CD4-positive, alpha-beta T cell (primary cell): ENCODE results near the gene FASTKD3. TPM values are rescaled to one million over a fixed set of nuclear protein-coding genes. Genes with fewer than 3 reads are reported as not detected.

ENCODE experiments used
- ATAC-seq: fragments of 200-7000 bp; cut with Tn5 transposase; one replicate; pipeline ENCODE4 v1.10.0; 2022; ENCODE audit warnings: mild to moderate bottlenecking; ENCODE audit not compliant: poor library complexity
- CTCF ChIA-PET: fragments of 350-600 bp; sonication (Branson Sonifier 250); formaldehyde crosslinking; loops from one replicate; lab custom pipeline; 2021; ENCODE audit warnings: antibody characterized with exemption, inconsistent platforms; lab: Charles Lee
- POLR2A ChIA-PET: fragments of 350-600 bp; sonication (Branson Sonifier 250); formaldehyde crosslinking; loops from one replicate; lab custom pipeline; 2021; ENCODE audit warnings: antibody characterized with exemption, inconsistent platforms; lab: Charles Lee
- DNase-seq, 14 experiments: peaks; one replicate each; pipeline ENCODE4 v3.0.0-alpha.2; 2013 to 2020; ENCODE audit warnings: mixed read lengths in 2 of 14
- H3K27ac ChIP-seq, 2 donors: one replicate each; pipeline versions ENCODE4 v1.5.1 to v1.7.0; 2013; ENCODE audit warnings: low read length in 2 of 2, low read depth in 1 of 2, mild to moderate bottlenecking in 1 of 2
- H3K27me3 ChIP-seq, 2 experiments: 1 replicate in 1 of 2; 2 replicates in 1 of 2; pipeline versions ENCODE4 v1.6.1 to v1.7.0; 2013; ENCODE audit warnings: low read length in 2 of 2, control low read depth in 1 of 2, mild to moderate bottlenecking in 1 of 2, moderate library complexity in 1 of 2; ENCODE audit not compliant: insufficient read depth in 2 of 2, control insufficient read depth in 1 of 2
- H3K36me3 ChIP-seq: one replicate; pipeline ENCODE4 v1.6.1; 2013; ENCODE audit warnings: low read length, control low read depth; ENCODE audit not compliant: insufficient read depth
- H3K4me1 ChIP-seq: one replicate; pipeline ENCODE4 v1.6.1; 2013; ENCODE audit warnings: low read length, control low read depth; ENCODE audit not compliant: insufficient read depth
- H3K4me3 ChIP-seq: one replicate; pipeline ENCODE4 v1.5.1; 2013; ENCODE audit warnings: mild to moderate bottlenecking, low read length, moderate library complexity
- H3K9me3 ChIP-seq, 2 experiments: 1 replicate in 1 of 2; 2 replicates in 1 of 2; pipeline versions ENCODE4 v1.6.1 to v1.7.0; 2013; ENCODE audit warnings: low read length in 2 of 2, mild to moderate bottlenecking in 2 of 2, control low read depth in 1 of 2, moderate library complexity in 1 of 2; ENCODE audit not compliant: control insufficient read depth in 1 of 2, insufficient read depth in 1 of 2
- H3K27ac Mint-ChIP-seq: one replicate; pipeline ENCODE4 v1.8.0; 2020; ENCODE audit warnings: mixed read lengths
- H3K27me3 Mint-ChIP-seq: one replicate; pipeline ENCODE4 v1.8.0; 2021; ENCODE audit warnings: mixed read lengths
- H3K36me3 Mint-ChIP-seq: one replicate; pipeline ENCODE4 v1.8.0; 2021; ENCODE audit warnings: low read depth, mixed read lengths
- H3K4me1 Mint-ChIP-seq: one replicate; pipeline ENCODE4 v1.8.0; 2021; ENCODE audit warnings: low read depth, mixed read lengths
- H3K4me3 Mint-ChIP-seq: one replicate; pipeline ENCODE4 v1.8.0; 2020; ENCODE audit warnings: mild to moderate bottlenecking, mixed read lengths
- H3K9me3 Mint-ChIP-seq: one replicate; pipeline ENCODE4 v1.8.0; 2020; ENCODE audit warnings: mixed read lengths
- CTCF ChIP-seq: fragments of 200-600 bp; IDR thresholded peaks from one replicate; pipeline ENCODE4 v1.8.0; 2022; ENCODE audit warnings: antibody characterized with exemption, mild to moderate bottlenecking
- intact Hi-C, 2 experiments: fragments of 100-400 bp; cut with DNase I in 1 of 2; cut with micrococcal nuclease in 1 of 2; formaldehyde crosslinking; loops; one replicate each; pipeline versions ENCODE4 v1.15.1 to v1.9.0; 2023 to 2025; cut with DNase I, micrococcal nuclease
- total RNA-seq, 174 experiments: library from RNA in 2 of 174; stranded (reverse) in 2 of 174; gene quantifications; one replicate each; pipeline ENCODE4 v1.2.3 and lab custom pipeline; 2021 to 2026

FASTKD3 gene
- total RNA-seq, 2 experiments from 2014 or later, result 2.6 to 3.4 TPM

- no peak for DNase-seq
- Histone ChIP-seq H3K36me3 (no peaks in the 10 kb centered on the region), H3K4me1 (peaks cover 12% of the 10 kb centered on the region), H3K27me3 (peaks cover 16 to 19% of the 10 kb centered on the region in 2 experiments), H3K27ac (no peak overlapping the region), H3K9me3 (peaks cover 0 to 6% of the 10 kb centered on the region in 2 experiments), H3K4me3 (no peak overlapping the region)
- no peak overlapping the region for H3K27ac Mint-ChIP-seq
- no peak for ATAC-seq
- H3K36me3 Mint-ChIP-seq, result no peaks in the 10 kb centered on the region
- no peak for TF ChIP-seq CTCF
- peaks cover 52% of the 10 kb centered on the region for H3K27me3 Mint-ChIP-seq
- intact Hi-C loops, result no loop called here
- H3K9me3 Mint-ChIP-seq, result no peaks in the 10 kb centered on the region
- H3K4me1 Mint-ChIP-seq, result no peaks in the 10 kb centered on the region
- H3K4me3 Mint-ChIP-seq, result no peak overlapping the region
- ChIA-PET POLR2A (no interaction called here), CTCF (no interaction called here)
These were observed 23.3 kb downstream of the FASTKD3 start for GRCh38 chr5:7845557-7845956.

GRCh38 chr5:7844901-7845300 lies 23.9 kb downstream of the FASTKD3 start:
- POLR2A ChIA-PET, result interaction anchor here (0.6 kb wide), 1 partner anchor 87 kb away, joined by 3 read pairs; no protein-coding TSS in a partner anchor
- H3K4me3 Mint-ChIP-seq, result no peak overlapping the region
- Histone ChIP-seq H3K36me3 (no peaks in the 10 kb centered on the region), H3K4me1 (peaks cover 7% of the 10 kb centered on the region), H3K9me3 (peaks cover 0 to 5% of the 10 kb centered on the region in 2 experiments), H3K4me3 (no peak overlapping the region), H3K27ac (no peak overlapping the region), H3K27me3 (peaks cover 16% of the 10 kb centered on the region in 2 experiments)
- peaks cover 58% of the 10 kb centered on the region for H3K27me3 Mint-ChIP-seq
- no peak for TF ChIP-seq CTCF
- no peak overlapping the region for H3K27ac Mint-ChIP-seq
- intact Hi-C loops, result no loop called here
- no peaks in the 10 kb centered on the region for H3K9me3 Mint-ChIP-seq
- no peak for ATAC-seq
- no peaks in the 10 kb centered on the region for H3K36me3 Mint-ChIP-seq
- CTCF ChIA-PET, result no interaction called here
- H3K4me1 Mint-ChIP-seq, result no peaks in the 10 kb centered on the region
- DNase-seq, result no peak

GRCh38 chr5:7842531-7842930 lies 26.3 kb downstream of the FASTKD3 start:
- H3K9me3 Mint-ChIP-seq, result no peaks in the 10 kb centered on the region
- CTCF ChIA-PET, result no interaction called here
- no peak overlapping the region for H3K27ac Mint-ChIP-seq
- H3K4me1 Mint-ChIP-seq, result no peaks in the 10 kb centered on the region
- H3K9me3 ChIP-seq, result no peaks in the 10 kb centered on the region
- peaks cover 47% of the 10 kb centered on the region for H3K27me3 Mint-ChIP-seq
- DNase-seq (no peak), ATAC-seq (no peak)
- H3K27ac ChIP-seq, result no peak overlapping the region
- POLR2A ChIA-PET, result no interaction called here
- no peak overlapping the region for H3K4me3 ChIP-seq
- no peak for TF ChIP-seq CTCF
- H3K36me3 Mint-ChIP-seq, result no peaks in the 10 kb centered on the region
- no peak overlapping the region for H3K4me3 Mint-ChIP-seq
- H3K36me3 ChIP-seq, result no peaks in the 10 kb centered on the region
- intact Hi-C loops, result no loop called here
- H3K27me3 ChIP-seq, result peaks cover 3 to 9% of the 10 kb centered on the region in 2 experiments
- H3K4me1 ChIP-seq, result no peaks in the 10 kb centered on the region
